ENCODE data around the gene ELF5. TPM values are rescaled to one million over a fixed set of nuclear protein-coding genes. Genes with fewer than 3 reads are reported as not detected.

Gene ELF5
- total and polyA plus RNA-seq, 2 of the 8 experiments (the other 6 are each of a cell fraction or from before 2014, with no cell fraction given), result not detected

DNA sequence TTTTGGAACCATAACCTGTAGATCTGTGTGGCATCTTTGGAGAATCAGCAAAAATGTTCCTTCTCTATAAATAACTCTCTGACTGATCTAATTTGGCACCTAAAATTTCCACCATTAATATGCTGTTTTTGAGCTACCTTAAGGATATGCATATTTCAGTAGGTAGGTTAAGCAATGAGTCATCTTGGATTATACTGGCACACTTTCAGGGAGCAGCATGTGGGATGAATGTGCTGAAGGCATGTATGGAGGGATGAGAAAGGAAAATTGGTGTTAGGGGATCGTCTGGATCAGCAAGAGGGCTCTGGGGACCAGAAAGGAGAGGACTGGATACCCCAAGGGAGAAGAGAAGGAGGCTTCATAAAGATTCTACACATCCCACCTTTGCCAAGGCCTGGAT, 44.6 kb upstream of the ELF5 start:
- no peak for FAIRE-seq
- H2AFZ ChIP-seq (ENCODE audit: low read length), result peak overlapping the region; percentile 67; the same call in 1 of the 2 replicates
- TF ChIP-seq CBX5 (IDR thresholded peaks at IDR 0.05; ENCODE audit: low read depth, low read length) (no peak), MAFK (IDR thresholded peaks at IDR 0.05; ENCODE audit: low read depth, low read length) (no peak), SIRT6 (IDR thresholded peaks at IDR 0.05; ENCODE audit: low read length) (no peak), SRF (IDR thresholded peaks at IDR 0.05; ENCODE audit: low read depth, low read length) (no peak), NANOG (IDR thresholded peaks at IDR 0.05; ENCODE audit: insufficient read depth, low read depth, low read length, poor library complexity, severe bottlenecking) (no peak), HDAC6 (IDR thresholded peaks at IDR 0.05; ENCODE audit: low read depth, low read length) (no peak), CREB1 (IDR thresholded peaks at IDR 0.05) (no peak), EGR1 (IDR thresholded peaks at IDR 0.05; ENCODE audit: borderline replicate concordance, low read depth, low read length) (no peak), RXRA (IDR thresholded peaks at IDR 0.05; ENCODE audit: insufficient read depth, low read depth, low read length) (no peak), SP1 (IDR thresholded peaks at IDR 0.05; ENCODE audit: low read depth, low read length) (no peak), PHF8 (conservative IDR thresholded peaks at IDR 0.05; ENCODE audit: low read depth, low read length) (no peak), TBP (IDR thresholded peaks at IDR 0.05; ENCODE audit: low read depth, low read length) (no peak), TEAD4 (IDR thresholded peaks at IDR 0.05; ENCODE audit: low read depth, low read length) (no peak), CHD1 (IDR thresholded peaks at IDR 0.05; ENCODE audit: low read depth, low read length) (no peak), TAF1 (IDR thresholded peaks at IDR 0.05; ENCODE audit: low read depth, low read length) (no peak), RFX5 (IDR thresholded peaks at IDR 0.05; ENCODE audit: borderline replicate concordance, low read depth, low read length) (no peak), CEBPB (IDR thresholded peaks at IDR 0.05; ENCODE audit: low read depth, low read length) (no peak)

More for the DNA sequence above, 44.6 kb upstream of the ELF5 start:
- Histone ChIP-seq H3K4me2 (ENCODE audit: insufficient read depth in 1 of 2, low read depth in 2 of 2, low read length in 2 of 2) (no peak overlapping the region), H3K23ac (ENCODE audit: insufficient read length) (no peak overlapping the region), H2BK5ac (ENCODE audit: low read depth, low read length) (no peak overlapping the region), H2AK5ac (ENCODE audit: low read depth, low read length) (no peak overlapping the region), H4K91ac (replicated peaks; ENCODE audit: insufficient read length, low read length) (no peak overlapping the region), H2BK120ac (replicated peaks; ENCODE audit: low read depth, low read length) (no peak overlapping the region), H3K27ac (ENCODE audit: low read depth, low read length) (no peak overlapping the region), H3K4me1 (replicated peaks in 1 of 4; ENCODE audit: control insufficient read depth in 3 of 4, insufficient read depth in 4 of 4, low read length in 3 of 4) (no peaks in the 10 kb centered on the region), H3K36me3 (ENCODE audit: control insufficient read depth in 2 of 4, insufficient read depth in 4 of 4, low read length in 3 of 4) (no peaks in the 10 kb centered on the region), H3K9ac (replicated peaks in 1 of 4; ENCODE audit: extremely low read depth in 1 of 4, low read depth in 3 of 4, low read length in 3 of 4) (no peak overlapping the region), H4K5ac (ENCODE audit: insufficient read length, low read depth, low read length) (no peak overlapping the region), H2BK15ac (ENCODE audit: low read length) (no peak overlapping the region), H4K8ac (ENCODE audit: extremely low read depth, insufficient read depth, low read length) (no peak overlapping the region), H3K23me2 (ENCODE audit: low read depth, low read length) (no peaks in the 10 kb centered on the region), H3K14ac (ENCODE audit: insufficient read length) (no peak overlapping the region), H3K79me2 (ENCODE audit: control insufficient read depth in 1 of 2, insufficient read depth in 2 of 2, low read length in 2 of 2) (no peaks in the 10 kb centered on the region), H4K20me1 (replicated peaks in 1 of 2; ENCODE audit: control insufficient read depth in 1 of 2, insufficient read depth in 2 of 2, low read length in 2 of 2) (no peaks in the 10 kb centered on the region), H3K27me3 (replicated peaks in 1 of 4; ENCODE audit: control insufficient read depth in 3 of 4, extremely low read depth in 1 of 4, insufficient read depth in 3 of 4, low read length in 3 of 4) (no peaks in the 10 kb centered on the region), H3K4me3 (ENCODE audit: extremely low read depth in 1 of 4, insufficient read depth in 2 of 4, low read depth in 3 of 4, low read length in 4 of 4) (no peak overlapping the region), H3K56ac (replicated peaks; ENCODE audit: insufficient read length, low read depth, low read length) (no peak overlapping the region), H3K9me3 (ENCODE audit: insufficient read depth in 2 of 2, low read depth in 1 of 2, low read length in 1 of 2) (no peaks in the 10 kb centered on the region), H3K4ac (replicated peaks; ENCODE audit: insufficient read length, low read depth, low read length) (no peak overlapping the region), H3K18ac (ENCODE audit: extremely low read depth, low read length) (no peak overlapping the region), H2BK20ac (ENCODE audit: low read length) (no peak overlapping the region), H2BK12ac (ENCODE audit: low read depth, low read length) (no peak overlapping the region), H3K79me1 (ENCODE audit: low read depth, low read length) (no peaks in the 10 kb centered on the region)
- WGBS, 2 experiments (ENCODE audit: extremely low coverage in 1 of 2, insufficient coverage in 1 of 2, insufficient read length in 1 of 2, insufficient replicate concordance in 2 of 2, low coverage in 1 of 2, low lambda C conversion rate in 2 of 2, missing lambda C conversion rate in 1 of 2), result 80% methylated on average over 1 of the region's 1 CpG; no CpG with 5 or more reads in 1 of the 2 experiments
- ChIA-PET CTCF (ENCODE audit: partially characterized antibody) (interaction anchor here (0.5 to 1.7 kb wide), 4 partner anchors 45 to 298 kb away, joined by 3 to 7 read pairs (median 3); partner anchors contain the start of gene ELF5), POLR2A (ENCODE audit: partially characterized antibody) (no interaction called here)
- DNase-seq (ENCODE audit: low read depth in 1 of 2, low spot score in 2 of 2), result no peak

Measured in H1 (cell line).